ENCODE data around the gene RNF31. TPM values are rescaled to one million over a fixed set of nuclear protein-coding genes. Genes with fewer than 3 reads are reported as not detected.
A peak's percentile ranks its signal among the peaks of the same experiment; 100 is the strongest.

RNF31 gene
- total RNA-seq, 5 donors from 2014 or later (not counting 1 experiment from before 2014, with no cell fraction given): 67.7 to 131 (median 100) TPM

- H3K27ac Mint-ChIP-seq: no peak overlapping the region
- peaks cover 8 to 17% of the 10 kb centered on the region in 2 experiments for H3K4me1 ChIP-seq (ENCODE audit: control insufficient read depth in 1 of 2, extremely low read depth in 1 of 2, insufficient read depth in 2 of 2, low read length in 2 of 2)
- no peaks in the 10 kb centered on the region for H3K36me3 ChIP-seq (ENCODE audit: control insufficient read depth in 2 of 2, extremely low read depth in 1 of 2, insufficient read depth in 1 of 2, low read length in 1 of 2)
- H3K9me3 ChIP-seq: no peaks in the 10 kb centered on the region
- no peaks in the 10 kb centered on the region for H3K9me3 Mint-ChIP-seq
- no peak overlapping the region for H3K4me3 Mint-ChIP-seq
- 100% methylated on average over 2 of the region's 8 CpGs for WGBS (ENCODE audit: insufficient coverage)
- no peak overlapping the region for H3K27ac ChIP-seq (ENCODE audit: low read length)
- H3K27me3 ChIP-seq (replicated peaks in 1 of 2; ENCODE audit: control insufficient read depth in 2 of 2, extremely low read depth in 1 of 2, insufficient read depth in 2 of 2, low read length in 1 of 2): no peaks in the 10 kb centered on the region
- ATAC-seq (replicated peaks in 1 of 4): no peak
- peaks cover 17 to 24% (median 20%) of the 10 kb centered on the region in 3 donors for H3K4me1 Mint-ChIP-seq
- H3K4me3 ChIP-seq (ENCODE audit: control insufficient read depth in 1 of 2, extremely low read depth in 1 of 2, low read length in 1 of 2): no peak overlapping the region
- ChIA-PET POLR2A (interaction anchor here (0.6 to 0.8 kb wide), 3 partner anchors 13 to 25 kb away, joined by 4 to 5 read pairs (median 4); no protein-coding TSS in a partner anchor), CTCF (interaction anchor here (0.6 to 1.3 kb wide), 2 partner anchors 13 to 21 kb away, joined by 5 to 6 read pairs; no protein-coding TSS in a partner anchor)
- no peak for DNase-seq
- H3K36me3 Mint-ChIP-seq: no peaks in the 10 kb centered on the region
- no peaks in the 10 kb centered on the region for H3K27me3 Mint-ChIP-seq
Measured at GRCh38 chr14:24129410-24129998, 17.8 kb upstream of the RNF31 start.

- no peaks in the 10 kb centered on the region for H3K27me3 Mint-ChIP-seq
- no peaks in the 10 kb centered on the region for H3K9me3 ChIP-seq
- H3K4me1 Mint-ChIP-seq: peaks cover 23 to 28% (median 24%) of the 10 kb centered on the region in 3 donors
- peak within 1 kb of the TSS; percentile 77 to 80 for H3K27ac Mint-ChIP-seq
- no peak within 1 kb of the TSS for H3K4me3 ChIP-seq (ENCODE audit: control insufficient read depth in 1 of 2, extremely low read depth in 1 of 2, low read length in 1 of 2)
- peaks cover 9 to 20% of the 10 kb centered on the region in 2 experiments for H3K4me1 ChIP-seq (ENCODE audit: control insufficient read depth in 1 of 2, extremely low read depth in 1 of 2, insufficient read depth in 2 of 2, low read length in 2 of 2)
- ATAC-seq (replicated peaks in 1 of 4) (no peak), DNase-seq (no peak)
- POLR2A ChIA-PET: interaction anchor here in 1 of 2 donors (0.7 kb wide), 1 partner anchor 14 kb away, joined by 4 read pairs; no protein-coding TSS in a partner anchor
- no peak within 1 kb of the TSS for H3K27ac ChIP-seq (ENCODE audit: low read length)
- H3K36me3 ChIP-seq (ENCODE audit: control insufficient read depth in 2 of 2, extremely low read depth in 1 of 2, insufficient read depth in 1 of 2, low read length in 1 of 2): no peaks in the 10 kb centered on the region
- 96% methylated on average over 4 of the region's 5 CpGs for WGBS (ENCODE audit: insufficient coverage)
- no peak within 1 kb of the TSS for H3K4me3 Mint-ChIP-seq
- no peaks in the 10 kb centered on the region for H3K36me3 Mint-ChIP-seq
- CTCF ChIA-PET: interaction anchor here in 1 of 2 donors (1.3 kb wide), 1 partner anchor 15 kb away, joined by 3 read pairs; no protein-coding TSS in a partner anchor
- no peaks in the 10 kb centered on the region for H3K9me3 Mint-ChIP-seq
- no peaks in the 10 kb centered on the region for H3K27me3 ChIP-seq (replicated peaks in 1 of 2; ENCODE audit: control insufficient read depth in 2 of 2, extremely low read depth in 1 of 2, insufficient read depth in 2 of 2, low read length in 1 of 2)
Measured at GRCh38 chr14:24130380-24130716, 16.9 kb upstream of the RNF31 start, which contains the start of gene FITM1. FITM1 (plus strand) TSS chr14:24130659; CDS start chr14:24131564, 905 bp downstream.

GRCh38 chr14:24130717-24131548 is 16.4 kb upstream of the RNF31 start:
- WGBS (ENCODE audit: insufficient coverage): 73% methylated on average over 3 of the region's 7 CpGs
- no peaks in the 10 kb centered on the region for H3K36me3 Mint-ChIP-seq
- Histone ChIP-seq H3K36me3 (ENCODE audit: control insufficient read depth in 2 of 2, extremely low read depth in 1 of 2, insufficient read depth in 1 of 2, low read length in 1 of 2) (no peaks in the 10 kb centered on the region), H3K9me3 (no peaks in the 10 kb centered on the region), H3K4me1 (ENCODE audit: control insufficient read depth in 1 of 2, extremely low read depth in 1 of 2, insufficient read depth in 2 of 2, low read length in 2 of 2) (peaks cover 11 to 23% of the 10 kb centered on the region in 2 experiments), H3K4me3 (ENCODE audit: control insufficient read depth in 1 of 2, extremely low read depth in 1 of 2, low read length in 1 of 2) (no peak overlapping the region), H3K27me3 (replicated peaks in 1 of 2; ENCODE audit: control insufficient read depth in 2 of 2, extremely low read depth in 1 of 2, insufficient read depth in 2 of 2, low read length in 1 of 2) (no peaks in the 10 kb centered on the region), H3K27ac (ENCODE audit: low read length) (no peak overlapping the region)
- DNase-seq: no peak
- ChIA-PET POLR2A (no interaction called here), CTCF (interaction anchor here in 1 of 2 donors (1.3 kb wide), 1 partner anchor 16 kb away, joined by 3 read pairs; no protein-coding TSS in a partner anchor)
- H3K4me1 Mint-ChIP-seq: peaks cover 27 to 30% (median 27%) of the 10 kb centered on the region in 3 donors
- no peak overlapping the region for H3K4me3 Mint-ChIP-seq
- no peak for ATAC-seq (replicated peaks in 1 of 4)
- peak overlapping the region; percentile 77 to 80 for H3K27ac Mint-ChIP-seq
- H3K9me3 Mint-ChIP-seq: no peaks in the 10 kb centered on the region
- H3K27me3 Mint-ChIP-seq: no peaks in the 10 kb centered on the region

GRCh38 chr14:24131549-24131966 is 15.7 kb upstream of the RNF31 start:
- peak overlapping the region; percentile 67 for H3K27ac ChIP-seq (ENCODE audit: low read length)
- ATAC-seq (replicated peaks in 1 of 4): no peak
- 98% methylated on average over 10 of the region's 15 CpGs for WGBS (ENCODE audit: insufficient coverage)
- H3K36me3 ChIP-seq (ENCODE audit: control insufficient read depth in 2 of 2, extremely low read depth in 1 of 2, insufficient read depth in 1 of 2, low read length in 1 of 2): no peaks in the 10 kb centered on the region
- H3K9me3 ChIP-seq: no peaks in the 10 kb centered on the region
- no peaks in the 10 kb centered on the region for H3K27me3 ChIP-seq (replicated peaks in 1 of 2; ENCODE audit: control insufficient read depth in 2 of 2, extremely low read depth in 1 of 2, insufficient read depth in 2 of 2, low read length in 1 of 2)
- no peak for DNase-seq
- Mint-ChIP-seq H3K4me3 (peak overlapping the region in 1 of 3 donors; percentile 61), H3K27ac (peak overlapping the region; percentile 91 to 94), H3K36me3 (no peaks in the 10 kb centered on the region), H3K9me3 (no peaks in the 10 kb centered on the region), H3K27me3 (no peaks in the 10 kb centered on the region), H3K4me1 (peaks cover 27 to 32% (median 28%) of the 10 kb centered on the region in 3 donors)
- H3K4me3 ChIP-seq (ENCODE audit: control insufficient read depth in 1 of 2, extremely low read depth in 1 of 2, low read length in 1 of 2): no peak overlapping the region
- CTCF ChIA-PET: interaction anchor here in 1 of 2 donors (1.3 kb wide), 1 partner anchor 16 kb away, joined by 3 read pairs; no protein-coding TSS in a partner anchor
- POLR2A ChIA-PET: no interaction called here
- peaks cover 12 to 26% of the 10 kb centered on the region in 2 experiments for H3K4me1 ChIP-seq (ENCODE audit: control insufficient read depth in 1 of 2, extremely low read depth in 1 of 2, insufficient read depth in 2 of 2, low read length in 2 of 2)

GRCh38 chr14:24132061-24132685 is 15.1 kb upstream of the RNF31 start:
- peak overlapping the region; percentile 9 to 61 (median 13) for H3K4me3 Mint-ChIP-seq
- H3K4me3 ChIP-seq (ENCODE audit: control insufficient read depth in 1 of 2, extremely low read depth in 1 of 2, low read length in 1 of 2): no peak overlapping the region
- peak in 2 of 4 experiments; percentile 19 to 24 for ATAC-seq (replicated peaks in 1 of 4)

GRCh38 chr14:24132976-24133375 is 14.3 kb upstream of the RNF31 start:
- peaks cover 0 to 10% of the 10 kb centered on the region in 2 donors for H3K36me3 ChIP-seq (ENCODE audit: control insufficient read depth in 2 of 2, extremely low read depth in 1 of 2, insufficient read depth in 1 of 2, low read length in 1 of 2)
- no peak for ATAC-seq (replicated peaks in 1 of 4)
- no peaks in the 10 kb centered on the region for H3K9me3 ChIP-seq
- ChIA-PET POLR2A (interaction anchor here in 1 of 2 donors (0.8 kb wide), 2 partner anchors 11 to 170 kb away, joined by 4 to 6 read pairs; no protein-coding TSS in a partner anchor), CTCF (no interaction called here)
- peaks cover 37 to 45% (median 40%) of the 10 kb centered on the region in 3 donors for H3K4me1 Mint-ChIP-seq
- H3K27me3 Mint-ChIP-seq: no peaks in the 10 kb centered on the region
- H3K27me3 ChIP-seq (replicated peaks in 1 of 2; ENCODE audit: control insufficient read depth in 2 of 2, extremely low read depth in 1 of 2, insufficient read depth in 2 of 2, low read length in 1 of 2): no peaks in the 10 kb centered on the region
- peak overlapping the region; percentile 67 for H3K27ac ChIP-seq (ENCODE audit: low read length)
- H3K27ac Mint-ChIP-seq: peak overlapping the region; percentile 91 to 94
- peak overlapping the region in 1 of 3 donors; percentile 61 for H3K4me3 Mint-ChIP-seq
- WGBS (ENCODE audit: insufficient coverage): no CpG with 5 or more reads among the region's 2 CpGs
- no peak for DNase-seq
- H3K36me3 Mint-ChIP-seq: peaks cover 3% of the 10 kb centered on the region
- peaks cover 17 to 40% of the 10 kb centered on the region in 2 experiments for H3K4me1 ChIP-seq (ENCODE audit: control insufficient read depth in 1 of 2, extremely low read depth in 1 of 2, insufficient read depth in 2 of 2, low read length in 2 of 2)
- H3K4me3 ChIP-seq (ENCODE audit: control insufficient read depth in 1 of 2, extremely low read depth in 1 of 2, low read length in 1 of 2): peak overlapping the region in 1 of 2 donors; percentile 40
- no peaks in the 10 kb centered on the region for H3K9me3 Mint-ChIP-seq

More at GRCh38 chr14:24132061-24132685, 15.1 kb upstream of the RNF31 start:
- H3K9me3 ChIP-seq: no peaks in the 10 kb centered on the region
- ChIA-PET CTCF (no interaction called here), POLR2A (no interaction called here)
- Mint-ChIP-seq H3K36me3 (peaks cover 2% of the 10 kb centered on the region), H3K27me3 (no peaks in the 10 kb centered on the region), H3K27ac (peak overlapping the region; percentile 91 to 94), H3K4me1 (peaks cover 34 to 39% (median 34%) of the 10 kb centered on the region in 3 donors), H3K9me3 (no peaks in the 10 kb centered on the region)
- H3K36me3 ChIP-seq (ENCODE audit: control insufficient read depth in 2 of 2, extremely low read depth in 1 of 2, insufficient read depth in 1 of 2, low read length in 1 of 2): peaks cover 0 to 2% of the 10 kb centered on the region in 2 donors
- DNase-seq: peak in 19 of 35 experiments; percentile 20 to 55 (median 33)
- H3K4me1 ChIP-seq (ENCODE audit: control insufficient read depth in 1 of 2, extremely low read depth in 1 of 2, insufficient read depth in 2 of 2, low read length in 2 of 2): peaks cover 17 to 32% of the 10 kb centered on the region in 2 experiments
- H3K27ac ChIP-seq (ENCODE audit: low read length): peak overlapping the region; percentile 67
- H3K27me3 ChIP-seq (replicated peaks in 1 of 2; ENCODE audit: control insufficient read depth in 2 of 2, extremely low read depth in 1 of 2, insufficient read depth in 2 of 2, low read length in 1 of 2): no peaks in the 10 kb centered on the region
- WGBS (ENCODE audit: insufficient coverage): 35% methylated on average over 23 of the region's 24 CpGs
